ENCODE measurements around the gene COPB1.
A peak's percentile ranks its signal among the peaks of the same experiment; 100 is the strongest.

Gene COPB1

GRCh38 chr11:14499560-14500180 lies at the start of gene COPB1:
Gene COPB1 (minus strand): TSS chr11:14499811. CDS start chr11:14498928, 883 bp downstream.
- H3K9me3 ChIP-seq (ENCODE audit: insufficient read depth, low read length): no peaks in the 10 kb centered on the region
- H3K4me3 ChIP-seq (ENCODE audit: low read length): peak within 1 kb of the TSS; percentile 87
- peaks cover 29% of the 10 kb centered on the region for H3K36me3 ChIP-seq (replicated peaks; ENCODE audit: low read depth, low read length)
- H3K79me2 ChIP-seq (ENCODE audit: low read length): peaks cover 31% of the 10 kb centered on the region
- H3K27ac ChIP-seq (ENCODE audit: low read length): peak within 1 kb of the TSS; percentile 64
- peak within 1 kb of the TSS; percentile 92 for H2AFZ ChIP-seq (ENCODE audit: low read depth, low read length)
- peak within 1 kb of the TSS; percentile 78 for H3K4me2 ChIP-seq (ENCODE audit: low read length)
- peaks cover 15% of the 10 kb centered on the region; the same call in 1 of the 2 replicates for H3K4me1 ChIP-seq (ENCODE audit: low read length)
- peak within 1 kb of the TSS; percentile 73 for H3K9ac ChIP-seq (ENCODE audit: low read length)
- no peaks in the 10 kb centered on the region for H4K20me1 ChIP-seq (ENCODE audit: insufficient read depth, low read length)
- no peaks in the 10 kb centered on the region for H3K27me3 ChIP-seq (ENCODE audit: low read depth, low read length)
- TF ChIP-seq CTCF (IDR thresholded peaks at IDR 0.05; ENCODE audit: low read depth, low read length) (no peak), EZH2phosphoT487 (IDR thresholded peaks at IDR 0.05; ENCODE audit: low read depth) (no peak)

- TF ChIP-seq EZH2phosphoT487 (IDR thresholded peaks at IDR 0.05; ENCODE audit: low read depth) (no peak), CTCF (IDR thresholded peaks at IDR 0.05; ENCODE audit: low read depth, low read length) (no peak)
- Histone ChIP-seq H3K79me2 (ENCODE audit: low read length) (no peaks in the 10 kb centered on the region), H4K20me1 (ENCODE audit: insufficient read depth, low read length) (no peaks in the 10 kb centered on the region), H3K4me2 (ENCODE audit: low read length) (no peak overlapping the region), H3K36me3 (replicated peaks; ENCODE audit: low read depth, low read length) (no peaks in the 10 kb centered on the region), H2AFZ (ENCODE audit: low read depth, low read length) (no peak overlapping the region), H3K27me3 (ENCODE audit: low read depth, low read length) (no peaks in the 10 kb centered on the region), H3K27ac (ENCODE audit: low read length) (no peak overlapping the region), H3K9me3 (ENCODE audit: insufficient read depth, low read length) (no peaks in the 10 kb centered on the region), H3K4me3 (ENCODE audit: low read length) (no peak overlapping the region), H3K9ac (ENCODE audit: low read length) (no peak overlapping the region), H3K4me1 (ENCODE audit: low read length) (peaks cover 12% of the 10 kb centered on the region)
Observed at GRCh38 chr11:14547440-14547839, 47.8 kb upstream of the COPB1 start.

DNA sequence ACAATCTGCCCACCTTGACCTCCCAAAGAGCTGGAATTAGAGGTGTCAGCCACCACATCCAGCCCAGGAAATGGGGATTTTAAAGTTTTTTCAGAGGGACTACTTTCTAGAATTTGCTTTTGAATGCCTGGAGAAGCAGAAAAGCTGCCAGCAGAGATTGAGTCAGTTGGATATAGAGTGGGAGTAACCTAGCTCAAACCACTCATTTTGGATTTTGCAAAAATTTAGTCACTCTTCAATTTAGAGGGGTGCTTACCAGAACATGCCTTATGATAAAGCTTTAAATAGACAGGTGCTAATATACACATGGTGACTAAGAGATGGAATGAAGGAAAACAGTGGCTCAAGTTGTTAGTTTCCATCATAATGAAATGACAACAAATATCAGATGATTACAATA lies 47.1 kb upstream of the COPB1 start:
- H3K27me3 ChIP-seq (ENCODE audit: low read depth, low read length): no peaks in the 10 kb centered on the region
- no peak overlapping the region for H3K4me2 ChIP-seq (ENCODE audit: low read length)
- H3K4me1 ChIP-seq (ENCODE audit: low read length): peaks cover 12% of the 10 kb centered on the region
- TF ChIP-seq EZH2phosphoT487 (IDR thresholded peaks at IDR 0.05; ENCODE audit: low read depth) (no peak), CTCF (IDR thresholded peaks at IDR 0.05; ENCODE audit: low read depth, low read length) (no peak)
- H3K27ac ChIP-seq (ENCODE audit: low read length): no peak overlapping the region
- no peaks in the 10 kb centered on the region for H3K79me2 ChIP-seq (ENCODE audit: low read length)
- H4K20me1 ChIP-seq (ENCODE audit: insufficient read depth, low read length): no peaks in the 10 kb centered on the region
- no peaks in the 10 kb centered on the region for H3K9me3 ChIP-seq (ENCODE audit: insufficient read depth, low read length)
- H2AFZ ChIP-seq (ENCODE audit: low read depth, low read length): no peak overlapping the region
- H3K4me3 ChIP-seq (ENCODE audit: low read length): no peak overlapping the region
- no peaks in the 10 kb centered on the region for H3K36me3 ChIP-seq (replicated peaks; ENCODE audit: low read depth, low read length)
- no peak overlapping the region for H3K9ac ChIP-seq (ENCODE audit: low read length)

- Histone ChIP-seq H4K20me1 (ENCODE audit: insufficient read depth, low read length) (no peaks in the 10 kb centered on the region), H3K9ac (ENCODE audit: low read length) (no peak overlapping the region), H2AFZ (ENCODE audit: low read depth, low read length) (no peak overlapping the region), H3K36me3 (replicated peaks; ENCODE audit: low read depth, low read length) (no peaks in the 10 kb centered on the region), H3K9me3 (ENCODE audit: insufficient read depth, low read length) (no peaks in the 10 kb centered on the region), H3K27ac (ENCODE audit: low read length) (no peak overlapping the region), H3K4me2 (ENCODE audit: low read length) (peak overlapping the region; percentile 38), H3K27me3 (ENCODE audit: low read depth, low read length) (no peaks in the 10 kb centered on the region), H3K4me1 (ENCODE audit: low read length) (peaks cover 12% of the 10 kb centered on the region), H3K4me3 (ENCODE audit: low read length) (peak overlapping the region; percentile 18; the same call in 1 of the 2 replicates), H3K79me2 (ENCODE audit: low read length) (no peaks in the 10 kb centered on the region)
- TF ChIP-seq EZH2phosphoT487 (IDR thresholded peaks at IDR 0.05; ENCODE audit: low read depth) (no peak), CTCF (IDR thresholded peaks at IDR 0.05; ENCODE audit: low read depth, low read length) (no peak)
Observed at GRCh38 chr11:14544611-14545010, 45.0 kb upstream of the COPB1 start.

All from OCI-LY3 (cell line).